GM12801 (cell line): ENCODE results near the gene MORN1.

Source experiments
- TF ChIP-seq, protein P1 (sequence below): IDR thresholded peaks from one replicate; pipeline ENCODE4 v1.5.1; 2011; ENCODE audit warnings: control low read depth; ENCODE audit not compliant: insufficient read length; ENCODE audit errors: extremely low read depth

Gene MORN1

DNA sequence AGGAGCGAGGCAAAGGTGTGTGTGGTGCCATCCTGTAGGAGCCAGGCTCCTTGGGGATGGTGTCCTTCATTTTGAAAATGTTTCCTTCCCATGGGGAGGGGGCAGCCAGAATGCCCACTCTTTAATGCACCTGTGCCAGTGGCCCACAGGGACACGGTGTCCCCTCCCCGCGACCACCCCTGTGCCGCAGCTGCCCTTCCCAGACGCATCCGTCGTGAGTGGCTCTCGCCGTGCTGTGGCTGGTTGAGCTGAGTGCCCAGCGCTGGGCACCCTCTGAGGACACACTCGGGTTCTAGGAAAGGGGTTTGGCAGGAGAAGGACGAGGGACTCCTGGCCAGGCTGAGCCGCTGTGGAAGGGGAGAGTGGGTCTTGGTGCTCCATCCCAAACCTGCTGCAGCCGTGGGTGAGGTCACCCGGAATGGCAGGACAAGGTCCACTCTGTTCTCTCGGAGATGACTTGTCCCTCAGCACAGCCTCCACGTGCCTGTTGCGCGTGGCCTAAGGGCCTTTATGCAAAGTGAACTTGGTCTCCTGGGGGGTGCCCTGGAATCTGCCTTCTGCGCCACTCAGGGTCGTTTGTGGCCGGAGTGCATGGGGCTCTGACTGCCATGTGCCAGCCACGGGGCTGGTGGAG lies 88.9 kb downstream of the MORN1 start:
- TF ChIP-seq, protein P1, sequence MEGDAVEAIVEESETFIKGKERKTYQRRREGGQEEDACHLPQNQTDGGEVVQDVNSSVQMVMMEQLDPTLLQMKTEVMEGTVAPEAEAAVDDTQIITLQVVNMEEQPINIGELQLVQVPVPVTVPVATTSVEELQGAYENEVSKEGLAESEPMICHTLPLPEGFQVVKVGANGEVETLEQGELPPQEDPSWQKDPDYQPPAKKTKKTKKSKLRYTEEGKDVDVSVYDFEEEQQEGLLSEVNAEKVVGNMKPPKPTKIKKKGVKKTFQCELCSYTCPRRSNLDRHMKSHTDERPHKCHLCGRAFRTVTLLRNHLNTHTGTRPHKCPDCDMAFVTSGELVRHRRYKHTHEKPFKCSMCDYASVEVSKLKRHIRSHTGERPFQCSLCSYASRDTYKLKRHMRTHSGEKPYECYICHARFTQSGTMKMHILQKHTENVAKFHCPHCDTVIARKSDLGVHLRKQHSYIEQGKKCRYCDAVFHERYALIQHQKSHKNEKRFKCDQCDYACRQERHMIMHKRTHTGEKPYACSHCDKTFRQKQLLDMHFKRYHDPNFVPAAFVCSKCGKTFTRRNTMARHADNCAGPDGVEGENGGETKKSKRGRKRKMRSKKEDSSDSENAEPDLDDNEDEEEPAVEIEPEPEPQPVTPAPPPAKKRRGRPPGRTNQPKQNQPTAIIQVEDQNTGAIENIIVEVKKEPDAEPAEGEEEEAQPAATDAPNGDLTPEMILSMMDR: no peak

DNA sequence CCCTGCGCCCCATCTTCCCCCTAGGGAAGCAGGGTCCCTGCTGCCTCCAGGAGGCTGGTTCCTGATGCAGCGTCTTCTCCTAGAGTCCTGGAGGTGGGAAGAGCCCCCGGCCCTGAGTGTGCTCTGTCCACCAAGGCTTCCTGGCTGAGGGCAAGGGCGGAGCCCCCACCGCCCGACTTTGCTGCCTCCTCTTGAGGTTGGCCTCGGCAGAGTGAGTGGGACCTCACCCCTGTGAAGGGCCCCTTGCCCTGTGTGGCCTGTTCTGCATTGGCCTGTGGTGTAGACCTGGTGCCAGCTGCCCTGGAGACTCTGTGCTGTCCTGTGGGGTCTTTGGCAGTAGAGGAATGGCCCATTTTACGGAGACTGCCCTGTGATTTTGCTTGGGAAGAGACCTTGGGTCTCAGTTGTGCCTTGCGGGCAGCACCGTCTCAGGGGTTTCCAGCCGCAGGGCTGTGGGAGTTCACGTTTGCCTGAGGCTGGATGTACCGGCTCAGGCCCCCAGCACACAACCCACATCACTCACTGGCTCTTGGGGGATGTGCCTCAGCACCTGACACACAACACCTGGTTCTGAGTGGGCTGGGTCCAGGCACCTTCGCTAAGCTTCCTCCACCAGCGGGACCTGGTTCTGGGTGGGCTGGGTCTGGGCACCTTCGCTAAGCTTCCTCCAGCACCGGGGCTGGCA lies 89.6 kb downstream of the MORN1 start:
- TF ChIP-seq, protein P1: no peak

DNA sequence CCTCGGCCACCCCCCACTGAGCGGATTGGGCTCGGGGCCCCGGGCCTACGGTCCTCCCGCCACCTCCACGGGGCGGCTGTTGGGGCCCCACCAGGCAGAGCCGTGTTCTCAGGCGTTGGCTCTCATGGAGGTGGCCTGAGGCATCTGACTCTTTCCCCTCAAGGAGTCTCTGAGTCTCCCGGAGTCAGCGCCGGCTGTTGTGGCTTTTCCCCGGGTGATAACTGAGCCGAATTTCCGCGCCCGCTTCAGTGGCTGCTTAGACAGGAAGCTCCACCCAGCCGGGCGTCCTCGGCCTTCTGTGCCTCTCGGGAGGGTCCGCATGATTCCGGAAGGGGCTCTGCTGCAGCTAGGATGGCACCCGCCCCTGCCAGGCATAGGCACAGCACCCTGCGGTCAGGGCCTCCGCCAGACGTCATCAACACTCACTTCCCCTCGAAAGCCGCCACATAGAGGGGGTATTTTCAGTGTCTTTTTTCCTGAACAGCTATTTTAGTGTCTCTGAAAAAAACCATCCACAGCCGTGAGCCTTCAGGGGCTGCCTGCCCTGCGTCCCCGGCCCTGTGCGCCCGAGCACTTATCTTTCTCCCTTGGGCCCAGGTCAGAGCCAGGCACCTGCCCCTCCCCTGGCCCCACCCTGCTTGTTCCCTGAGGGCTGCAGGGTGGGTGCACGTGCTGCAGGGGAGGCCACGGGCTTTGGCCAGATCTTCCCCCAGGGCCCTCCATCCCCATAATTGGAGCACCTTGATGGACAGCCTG lies 90.3 kb downstream of the MORN1 start:
- TF ChIP-seq, protein P1: no peak

DNA sequence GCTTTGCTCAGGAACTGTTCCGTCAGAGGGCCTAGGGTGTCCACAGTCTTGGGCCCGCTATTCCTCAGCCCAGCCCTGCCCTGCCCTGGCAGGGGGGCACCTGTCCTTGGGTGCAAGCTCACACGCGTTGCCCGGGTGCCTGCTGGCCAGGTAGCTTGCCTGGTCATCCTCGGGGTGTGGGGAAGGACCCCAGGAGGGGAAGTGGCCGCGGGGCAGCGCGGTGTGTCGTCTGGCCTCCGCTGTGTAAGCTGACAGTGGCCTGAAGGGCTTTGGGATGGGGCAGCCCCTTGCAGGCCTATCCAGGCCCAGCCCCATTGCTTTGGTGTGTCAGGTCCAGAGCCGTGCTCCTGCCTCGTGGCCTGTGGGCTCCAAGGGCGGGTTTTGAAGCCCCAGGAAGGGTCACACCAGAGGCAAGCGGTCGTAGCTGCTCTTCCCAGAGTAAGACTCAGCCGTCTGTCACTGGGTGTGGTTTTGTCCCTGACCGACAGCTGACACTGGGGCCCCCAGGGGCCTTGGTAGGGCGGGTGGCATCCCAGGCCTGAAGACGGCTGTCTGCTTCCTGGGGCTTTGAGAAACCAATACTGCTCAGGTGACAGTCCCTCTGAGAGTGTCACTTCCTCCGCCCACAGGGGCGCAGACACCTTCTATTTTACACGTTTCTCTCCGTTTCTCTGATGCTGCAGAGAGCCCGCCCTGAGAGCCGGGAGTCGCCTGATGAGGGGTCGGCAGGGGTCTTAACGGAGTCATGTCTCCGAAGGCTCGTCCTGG lies 91.2 kb downstream of the MORN1 start:
- TF ChIP-seq, protein P1: no peak

DNA sequence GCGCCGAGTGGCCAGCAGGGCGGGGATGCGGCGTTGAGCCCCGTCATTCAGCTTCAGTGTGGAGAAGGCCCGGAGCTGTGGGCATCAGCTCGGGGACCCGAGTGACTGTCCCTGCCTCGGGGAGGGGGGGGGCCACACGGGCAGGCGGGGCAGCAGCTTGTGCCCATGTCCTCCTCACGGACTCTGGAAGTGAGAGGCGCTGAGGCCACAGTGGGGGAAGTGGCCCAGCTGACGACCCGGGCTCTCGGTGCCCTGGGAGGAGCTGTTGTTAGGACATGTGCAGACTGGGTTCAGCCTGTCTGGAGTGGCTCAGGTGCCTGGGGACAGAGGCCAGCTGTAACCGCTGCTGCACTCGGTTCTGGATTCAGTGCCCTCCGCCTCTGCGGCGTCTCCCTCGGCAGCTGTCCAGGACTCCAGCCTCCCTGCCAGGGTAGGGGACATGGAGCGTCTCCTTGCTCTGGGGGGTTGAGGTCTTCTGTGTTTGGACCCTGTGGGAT lies 92.2 kb downstream of the MORN1 start:
- TF ChIP-seq, protein P1: no peak

DNA sequence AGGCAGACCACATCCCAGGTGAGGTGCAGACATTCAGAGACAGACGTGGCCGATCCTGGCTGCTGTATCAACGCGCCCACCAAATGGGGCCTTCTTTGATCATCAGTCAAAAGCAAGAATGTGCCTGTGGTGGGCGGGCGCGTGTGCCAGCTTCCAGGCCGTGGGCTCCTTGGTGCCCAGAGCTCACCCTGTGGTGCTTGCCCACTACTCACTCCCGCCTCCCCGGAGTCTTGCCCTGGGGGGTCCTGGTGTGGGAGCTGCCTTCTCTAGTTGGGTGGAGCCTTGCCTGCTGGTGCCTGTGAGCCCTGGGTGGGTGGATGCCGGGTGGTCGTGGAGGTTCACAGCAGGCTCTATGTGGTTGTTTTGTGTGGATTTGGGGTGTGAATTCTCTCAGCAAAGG lies 92.7 kb downstream of the MORN1 start:
- TF ChIP-seq, protein P1: no peak
